RWPE1 (cell line): ENCODE results near the gene MANBA.
"Not testable (repeated sequence)": the region's sequence is repeated elsewhere in the genome, so short reads cannot be mapped to it uniquely, and the experiment has no call there.

Experiments used
- CTCF ChIA-PET: fragments of 350-600 bp; sonication (Branson Sonifier 250); formaldehyde crosslinking; extraction: SDS; loops from one replicate; lab custom pipeline; 2021; lab: Yijun Ruan, JAX
- POLR2A ChIA-PET: fragments of 400-600 bp; formaldehyde crosslinking; extraction: SDS; loops from one replicate; lab custom pipeline; 2020; ENCODE audit warnings: antibody characterized with exemption; ENCODE audit not compliant: low non-redundant PET; lab: Yijun Ruan, JAX
- DNase-seq: peaks from one replicate; pipeline ENCODE4 v3.0.0; 2012; ENCODE audit warnings: low spot score
- H3K27ac ChIP-seq: fragments of 450-650 bp; 2 replicates; pipeline ENCODE4 v1.5.1; 2017
- CTCF ChIP-seq: fragments of 450-650 bp; conservative IDR thresholded peaks from 2 replicates; pipeline ENCODE4 v1.5.1; 2017; ENCODE audit warnings: low read depth, mild to moderate bottlenecking

MANBA gene

GRCh38 chr4:102625232-102625930 is 135.4 kb downstream of the MANBA start:
- no peak for DNase-seq
- no peak overlapping the region for H3K27ac ChIP-seq
- TF ChIP-seq CTCF, result no peak
- ChIA-PET POLR2A (no interaction called here), CTCF (interaction anchor here (0.5 kb wide), 1 partner anchor 233 kb away, joined by 3 read pairs; no protein-coding TSS in a partner anchor)

- H3K27ac ChIP-seq, result no peak overlapping the region
- ChIA-PET POLR2A (no interaction called here), CTCF (no interaction called here)
- no peak for DNase-seq
- no peak for TF ChIP-seq CTCF
Measured at GRCh38 chr4:102624505-102624904, 136.3 kb downstream of the MANBA start.

- CTCF ChIA-PET, result interaction anchor here (0.5 to 0.6 kb wide), 2 partner anchors 467 to 472 kb away, joined by 3 read pairs; no protein-coding TSS in a partner anchor
- no peak for DNase-seq
- no peak; the same call in 1 of the 2 replicates for TF ChIP-seq CTCF
- POLR2A ChIA-PET, result no interaction called here
- no peak overlapping the region for H3K27ac ChIP-seq
Measured at GRCh38 chr4:102623622-102624021, 137.1 kb downstream of the MANBA start.

- POLR2A ChIA-PET, result interaction anchor here (0.9 kb wide), 1 partner anchor 207 kb away, joined by 3 read pairs; the partner anchor contains the start of gene UBE2D3
Measured at GRCh38 chr4:102620697-102621497, 139.9 kb downstream of the MANBA start.

GRCh38 chr4:102619776-102620631 is 140.8 kb downstream of the MANBA start:
- DNase-seq, result not testable (repeated sequence)
- POLR2A ChIA-PET, result interaction anchor here (0.9 kb wide), 1 partner anchor 207 kb away, joined by 3 read pairs; the partner anchor contains the start of gene UBE2D3

More at GRCh38 chr4:102620697-102621497, 139.9 kb downstream of the MANBA start:
- TF ChIP-seq CTCF, result peak; percentile 64
- peak; percentile 69 for DNase-seq
- H3K27ac ChIP-seq, result no peak overlapping the region
- CTCF ChIA-PET, result interaction anchor here (0.5 to 2.5 kb wide), 24 partner anchors 31 to 1842 kb away, joined by 3 to 21 read pairs (median 4); partner anchors contain the start of genes BDH2 and MANBA

GRCh38 chr4:102619021-102619420 is 141.7 kb downstream of the MANBA start:
- CTCF ChIA-PET, result interaction anchor here (0.6 kb wide), 1 partner anchor 81 kb away, joined by 3 read pairs; no protein-coding TSS in a partner anchor
- POLR2A ChIA-PET, H3K27ac ChIP-seq, DNase-seq: not testable (repeated sequence)

More at GRCh38 chr4:102619776-102620631, 140.8 kb downstream of the MANBA start:
- CTCF ChIA-PET, result interaction anchor here (0.6 to 2.5 kb wide), 17 partner anchors 9 to 480 kb away, joined by 3 to 21 read pairs (median 4); partner anchors contain the start of gene BDH2
- not testable (repeated sequence) for H3K27ac ChIP-seq
